ENCODE data around the gene SPDEF.

Gene SPDEF

GRCh38 chr6:34556031-34556471 is at the start of gene SPDEF:
TSS of gene SPDEF (minus strand) at chr6:34556329. CDS start at chr6:34544455, 11,874 bp downstream.
- DNase-seq, result no peak

- DNase-seq, result no peak
These were observed 47.6 kb upstream of the SPDEF start for GRCh38 chr6:34603707-34604106.

DNA sequence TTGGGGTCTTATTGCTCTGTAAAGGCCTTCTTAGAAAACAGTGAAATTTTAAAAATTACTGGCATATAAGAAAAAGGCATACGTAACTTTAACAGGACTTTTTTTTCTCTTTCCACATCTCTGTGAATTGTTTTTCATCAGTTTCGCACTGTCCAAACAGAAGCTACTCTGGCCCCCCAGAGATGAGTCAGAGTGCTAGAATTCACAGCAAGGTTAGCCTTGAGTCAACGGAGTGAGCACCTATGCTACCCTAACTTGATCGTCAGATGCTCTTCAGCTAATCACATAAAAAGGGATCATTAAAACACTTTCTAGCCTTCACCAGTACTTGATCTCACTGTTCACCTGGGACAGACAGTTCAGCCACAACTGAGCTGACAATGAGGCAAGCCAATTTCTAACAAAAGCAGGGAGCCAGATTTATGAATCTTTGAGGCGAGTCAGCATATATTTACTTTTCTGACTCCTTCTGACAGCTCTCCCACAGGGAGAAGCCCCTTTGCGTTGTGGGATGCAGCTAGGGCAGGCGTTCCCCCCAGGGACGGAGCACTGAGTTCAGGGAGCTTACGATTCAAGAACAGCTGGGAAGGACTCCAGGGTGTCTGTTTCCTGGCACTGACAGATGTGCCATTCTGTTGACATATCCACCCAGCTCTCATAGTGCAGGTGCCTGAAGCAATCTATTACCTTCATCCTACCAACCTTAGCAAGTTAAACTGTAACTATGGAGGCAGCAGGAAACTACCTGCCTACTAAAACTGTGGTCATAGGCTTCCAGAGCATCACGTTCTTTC is 46.4 kb upstream of the SPDEF start:
- DNase-seq, result no peak

DNA sequence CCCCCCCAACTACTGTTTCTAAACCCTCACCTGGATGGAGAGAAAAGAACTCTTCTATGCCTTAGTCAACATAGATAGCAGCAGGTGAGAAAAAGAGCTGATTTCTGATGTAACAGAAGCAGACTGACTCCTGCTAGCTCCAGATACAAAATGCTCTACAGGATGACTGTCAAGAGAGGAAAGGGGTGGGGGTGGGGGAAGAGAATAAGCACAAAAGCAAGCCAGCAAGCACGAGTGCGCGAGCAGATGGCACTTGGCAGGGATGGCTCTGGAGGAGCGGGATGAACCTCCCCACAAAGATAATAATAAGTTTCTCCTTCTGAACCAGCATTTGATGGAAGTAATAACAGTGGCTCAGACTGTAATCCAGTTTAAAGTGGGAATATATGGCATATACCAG is 45.6 kb upstream of the SPDEF start:
- no peak for DNase-seq

DNA sequence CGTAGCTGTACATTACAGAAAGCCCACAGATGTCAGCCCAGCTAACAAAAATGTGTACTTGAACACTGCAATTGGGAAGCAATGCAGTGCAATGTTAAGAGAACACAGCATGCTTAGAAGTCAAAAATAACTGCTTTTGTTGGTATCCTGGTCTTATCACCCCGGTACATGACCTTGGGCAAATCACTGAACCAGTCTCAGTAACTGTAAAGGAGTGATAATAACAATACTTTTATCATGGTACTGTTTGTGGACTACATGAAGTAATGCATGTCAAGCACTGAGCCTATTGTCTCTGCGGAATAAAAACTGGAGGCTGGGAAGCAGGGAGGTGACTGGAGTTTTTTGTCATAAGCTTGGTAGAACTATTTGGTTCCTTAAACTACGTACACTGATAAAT is 44.7 kb upstream of the SPDEF start:
- no peak for DNase-seq

DNA sequence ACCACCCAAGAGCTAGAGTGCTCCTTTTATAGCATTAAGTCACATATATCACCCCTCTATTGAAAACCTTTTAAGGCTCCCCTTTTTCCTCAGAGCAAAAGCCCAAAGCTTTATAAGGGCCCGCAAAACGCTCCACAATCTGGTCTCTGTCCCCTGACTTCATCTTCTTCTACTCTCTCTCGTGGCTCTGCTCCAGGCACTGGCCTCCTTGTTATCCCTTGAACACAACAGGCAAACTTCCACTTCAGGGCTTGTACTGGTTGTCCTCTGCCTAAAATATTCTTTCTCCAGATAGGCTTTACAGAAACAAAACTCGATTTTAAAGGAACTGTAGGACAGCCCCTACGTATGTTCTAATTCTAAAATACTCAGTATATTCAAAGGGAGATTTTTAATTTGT is 44.0 kb upstream of the SPDEF start:
- no peak for DNase-seq

GRCh38 chr6:34598712-34599111 is 42.6 kb upstream of the SPDEF start:
- no peak for DNase-seq

- DNase-seq, result no peak
These were observed 41.6 kb upstream of the SPDEF start for GRCh38 chr6:34597605-34598353.

DNA sequence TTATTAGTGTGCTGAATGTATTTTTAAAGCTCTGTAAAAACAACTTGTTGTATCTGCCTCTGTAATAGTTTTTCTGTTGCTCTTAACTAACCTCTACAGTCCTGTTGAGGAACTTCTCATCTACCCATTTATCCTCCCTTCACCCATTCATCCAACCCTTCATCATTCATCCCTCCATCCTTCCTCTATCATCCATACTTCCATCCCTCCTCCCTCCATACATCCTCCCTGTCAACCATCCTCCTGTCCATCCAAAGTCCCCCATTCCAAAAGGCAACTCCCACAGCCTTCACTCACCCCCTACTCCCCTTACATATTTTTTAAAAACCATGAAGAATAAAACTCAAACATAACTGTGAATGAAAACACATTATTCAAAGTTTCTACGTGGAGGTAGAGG is 40.7 kb upstream of the SPDEF start:
- DNase-seq, result no peak

- no peak for DNase-seq
These were observed 39.4 kb upstream of the SPDEF start for GRCh38 chr6:34595332-34596184.

DNA sequence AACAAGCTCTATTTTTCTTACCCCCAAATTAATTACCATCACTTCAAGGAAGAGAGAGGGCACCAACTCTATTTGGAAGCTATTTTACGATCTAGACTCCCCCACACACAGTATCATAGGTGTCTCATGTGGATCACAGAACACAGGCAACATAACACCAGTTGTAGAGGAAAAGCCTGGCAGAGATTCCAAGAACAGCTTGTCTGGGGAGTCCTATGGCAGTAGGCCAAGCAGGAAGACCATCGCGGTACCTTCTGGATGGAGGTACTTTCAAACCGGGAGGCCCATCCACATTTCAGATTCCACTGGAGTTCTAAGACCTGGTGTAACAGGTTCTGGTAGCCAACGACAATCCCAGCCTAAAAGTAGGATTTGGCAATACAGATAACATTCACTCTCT is 37.6 kb upstream of the SPDEF start:
- DNase-seq, result no peak

GRCh38 chr6:34592208-34592952 is 36.3 kb upstream of the SPDEF start:
- no peak for DNase-seq

DNA sequence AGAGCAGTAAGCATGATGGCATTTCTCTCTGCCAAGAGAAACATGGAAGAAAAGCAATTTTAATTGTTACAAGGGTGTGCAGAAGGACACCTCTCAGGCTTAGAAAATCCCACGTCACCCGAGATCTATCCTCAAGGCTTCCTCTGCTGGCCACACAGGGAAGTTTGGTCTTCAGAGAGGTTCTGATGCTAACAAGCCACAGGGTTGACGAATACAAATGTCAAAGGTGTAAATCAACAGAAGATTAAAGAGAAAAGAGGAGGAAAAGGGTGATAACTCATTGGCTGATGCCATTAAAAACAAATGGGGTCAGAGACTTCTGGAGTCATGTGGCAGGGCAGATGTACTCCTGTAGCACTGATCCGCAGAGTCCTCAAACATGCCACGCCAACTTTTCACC is 33.6 kb upstream of the SPDEF start:
- no peak for DNase-seq

- DNase-seq, result no peak
These were observed 33.0 kb upstream of the SPDEF start for GRCh38 chr6:34589140-34589539.

GRCh38 chr6:34587851-34588250 is 31.7 kb upstream of the SPDEF start:
- no peak for DNase-seq

GRCh38 chr6:34587325-34587724 is 31.2 kb upstream of the SPDEF start:
- no peak for DNase-seq

- no peak for DNase-seq
These were observed 30.4 kb upstream of the SPDEF start for GRCh38 chr6:34586327-34587040.

- no peak for DNase-seq
These were observed 29.5 kb upstream of the SPDEF start for GRCh38 chr6:34585512-34586061.

DNA sequence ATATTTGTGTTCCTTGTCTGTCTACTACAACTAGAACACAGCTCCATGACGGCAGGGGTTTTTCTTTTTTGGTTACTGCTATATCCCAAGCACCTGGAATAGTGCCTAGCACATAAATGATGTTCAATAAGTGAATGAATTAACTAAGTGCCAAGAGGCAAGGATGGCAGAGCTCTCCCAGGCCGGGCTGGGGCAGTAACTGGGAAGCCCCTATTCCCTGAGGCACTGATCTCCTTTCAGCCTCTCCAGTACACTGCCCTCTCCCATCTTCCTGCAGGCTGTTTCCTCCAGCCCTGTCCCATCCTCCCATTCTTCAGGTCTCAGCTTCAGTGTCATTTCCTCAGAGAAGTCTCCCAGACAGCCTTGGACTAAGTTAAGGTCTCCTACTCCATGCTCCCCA is 29.0 kb upstream of the SPDEF start:
- DNase-seq, result no peak

- DNase-seq, result no peak
These were observed 28.6 kb upstream of the SPDEF start for GRCh38 chr6:34584694-34585093.

- no peak for DNase-seq
These were observed 27.9 kb upstream of the SPDEF start for GRCh38 chr6:34583861-34584604.

Measured in activated CD4-positive, alpha-beta T cell treated with anti-CD3 and anti-CD28 coated beads for 4 hours (primary cell).